ENCODE data around the gene USP49.
A peak's percentile ranks its signal among the peaks of the same experiment; 100 is the strongest.

Gene USP49

GRCh38 chr6:41757271-41757670 is 137.9 kb downstream of the USP49 start:
- Mint-ChIP-seq H3K4me3 (no peak overlapping the region), H3K27ac (no peak overlapping the region), H3K4me1 (no peaks in the 10 kb centered on the region), H3K27me3 (peaks cover 15% of the 10 kb centered on the region), H3K36me3 (no peaks in the 10 kb centered on the region), H3K9me3 (no peaks in the 10 kb centered on the region)
- ATAC-seq = no peak

DNA sequence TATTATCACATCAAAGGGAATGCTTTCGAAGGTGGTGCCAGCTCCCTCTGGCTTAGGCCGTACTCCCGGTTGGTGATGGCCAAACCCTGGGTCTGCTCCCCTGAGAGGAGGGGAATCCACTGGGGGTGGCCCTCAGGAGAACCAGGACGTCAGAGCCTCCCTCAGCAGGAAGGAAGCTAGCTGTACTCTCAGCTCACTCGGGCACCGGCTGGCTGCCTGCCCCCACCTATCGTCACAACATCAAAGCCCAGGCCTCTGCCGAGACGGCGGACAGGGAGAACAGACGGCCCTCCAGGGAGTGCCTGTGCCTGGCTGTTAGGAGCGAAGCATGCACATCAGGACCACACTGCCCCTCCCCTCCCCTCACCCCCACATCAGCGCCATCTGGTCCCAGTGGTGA is 138.8 kb downstream of the USP49 start:
- H3K4me3 Mint-ChIP-seq = no peak overlapping the region
- H3K27me3 Mint-ChIP-seq = peaks cover 15% of the 10 kb centered on the region
- no peaks in the 10 kb centered on the region for H3K36me3 Mint-ChIP-seq
- H3K27ac Mint-ChIP-seq = no peak overlapping the region
- H3K9me3 Mint-ChIP-seq = no peaks in the 10 kb centered on the region
- no peaks in the 10 kb centered on the region for H3K4me1 Mint-ChIP-seq
- ATAC-seq = peak; percentile 32

DNA sequence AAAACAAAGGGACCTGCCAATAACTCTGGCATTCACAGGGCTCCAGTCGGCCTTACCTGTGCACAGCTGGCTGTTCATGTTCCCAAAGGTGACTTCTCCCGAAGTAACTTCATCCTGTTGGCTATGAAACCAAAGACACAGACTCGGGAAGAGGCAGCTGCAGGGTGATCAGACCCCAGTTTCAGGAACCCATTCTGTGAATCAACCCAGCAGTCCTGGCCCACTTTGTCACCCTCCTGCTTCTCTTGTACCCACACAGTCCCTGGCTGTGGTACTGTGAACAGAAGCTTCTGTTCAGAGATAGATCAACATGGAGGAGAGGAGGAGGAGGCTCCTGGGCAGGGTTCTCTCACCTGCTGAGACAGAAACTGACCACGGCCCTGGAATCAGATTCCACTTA is 139.3 kb downstream of the USP49 start:
- Mint-ChIP-seq H3K27me3 (peaks cover 15% of the 10 kb centered on the region), H3K4me1 (no peaks in the 10 kb centered on the region), H3K4me3 (no peak overlapping the region), H3K9me3 (no peaks in the 10 kb centered on the region), H3K27ac (no peak overlapping the region), H3K36me3 (no peaks in the 10 kb centered on the region)
- no peak for ATAC-seq

DNA sequence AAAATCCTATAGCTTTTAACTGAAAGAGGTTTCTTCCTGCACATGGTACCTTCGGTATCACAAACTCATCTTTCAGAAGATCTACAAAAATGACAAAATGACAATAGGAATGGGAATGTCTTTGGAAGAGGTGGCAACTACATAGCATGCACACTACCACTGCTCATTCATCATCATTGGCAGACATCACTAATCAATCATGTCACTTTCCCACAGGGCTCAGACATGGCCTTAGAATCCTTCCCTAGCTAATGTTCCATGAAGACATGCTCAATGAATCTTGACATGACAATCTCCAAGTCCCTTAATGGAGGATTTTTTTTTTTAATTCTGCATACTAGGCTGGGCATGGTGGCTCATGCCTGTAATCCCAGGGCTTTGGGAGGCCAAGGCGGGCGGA is 144.8 kb downstream of the USP49 start:
- Mint-ChIP-seq H3K4me1 (no peaks in the 10 kb centered on the region), H3K27ac (no peak overlapping the region), H3K27me3 (peaks cover 12% of the 10 kb centered on the region), H3K36me3 (no peaks in the 10 kb centered on the region), H3K4me3 (no peak overlapping the region), H3K9me3 (no peaks in the 10 kb centered on the region)
- ATAC-seq = no peak

GRCh38 chr6:41748542-41748941 is 146.6 kb downstream of the USP49 start:
- Mint-ChIP-seq H3K36me3 (no peaks in the 10 kb centered on the region), H3K4me3 (no peak overlapping the region), H3K27ac (no peak overlapping the region), H3K4me1 (no peaks in the 10 kb centered on the region), H3K27me3 (peaks cover 12% of the 10 kb centered on the region), H3K9me3 (no peaks in the 10 kb centered on the region)
- ATAC-seq = no peak

DNA sequence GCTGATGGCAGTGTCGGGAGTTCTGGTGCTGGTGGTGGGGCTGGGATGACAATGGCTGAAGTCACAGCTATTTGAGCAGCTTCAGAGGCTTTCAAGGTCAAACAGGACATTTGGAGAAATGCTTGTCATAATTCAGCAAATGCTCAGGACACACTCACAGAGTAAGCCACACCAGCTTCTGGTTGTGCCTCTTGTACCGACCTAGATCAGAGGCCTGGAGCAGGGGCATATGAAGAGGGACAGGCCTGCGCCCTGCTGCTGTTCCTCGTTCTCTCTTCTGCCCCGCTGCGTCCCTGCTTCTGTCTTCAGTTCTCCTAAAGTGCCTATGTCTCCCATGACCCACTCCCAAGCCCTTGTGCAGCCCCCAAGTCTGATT is 147.1 kb downstream of the USP49 start:
- no peak overlapping the region for H3K4me3 Mint-ChIP-seq
- ATAC-seq = no peak
- H3K27ac Mint-ChIP-seq = no peak overlapping the region
- no peaks in the 10 kb centered on the region for H3K36me3 Mint-ChIP-seq
- H3K4me1 Mint-ChIP-seq = no peaks in the 10 kb centered on the region
- peaks cover 12% of the 10 kb centered on the region for H3K27me3 Mint-ChIP-seq
- no peaks in the 10 kb centered on the region for H3K9me3 Mint-ChIP-seq

GRCh38 chr6:41747256-41748101 is 147.7 kb downstream of the USP49 start, which contains the start of gene PGC:
PGC (minus strand) TSS chr6:41747397; CDS start chr6:41747334, 63 bp downstream.
- no peak for ATAC-seq
- H3K4me1 Mint-ChIP-seq = no peaks in the 10 kb centered on the region
- H3K9me3 Mint-ChIP-seq = no peaks in the 10 kb centered on the region
- no peaks in the 10 kb centered on the region for H3K36me3 Mint-ChIP-seq
- no peak within 1 kb of the TSS for H3K27ac Mint-ChIP-seq
- H3K27me3 Mint-ChIP-seq = peaks cover 12% of the 10 kb centered on the region
- H3K4me3 Mint-ChIP-seq = no peak within 1 kb of the TSS

DNA sequence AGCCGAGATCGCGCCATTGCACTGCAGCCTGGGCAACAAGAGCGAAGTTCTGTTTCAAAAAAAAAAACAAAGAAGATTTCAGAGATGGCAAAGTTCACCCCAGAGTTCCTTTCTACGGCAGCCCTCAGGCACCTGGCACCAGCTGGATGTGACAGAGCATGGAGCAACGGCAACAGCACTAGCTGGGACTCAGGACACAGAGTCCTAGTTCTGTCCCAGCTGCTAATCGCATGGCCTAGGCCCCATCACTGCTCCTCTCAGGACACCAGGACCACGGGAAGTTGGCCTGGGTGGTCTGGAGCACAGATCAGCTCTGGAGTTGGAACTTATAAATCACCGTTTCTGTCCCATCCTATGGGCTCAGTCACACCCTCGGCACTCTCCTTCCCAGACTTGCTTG is 149.1 kb downstream of the USP49 start:
- ATAC-seq = no peak
- Mint-ChIP-seq H3K36me3 (no peaks in the 10 kb centered on the region), H3K9me3 (no peaks in the 10 kb centered on the region), H3K4me1 (no peaks in the 10 kb centered on the region), H3K4me3 (no peak overlapping the region), H3K27ac (no peak overlapping the region), H3K27me3 (peaks cover 12% of the 10 kb centered on the region)

- ATAC-seq = no peak
- no peaks in the 10 kb centered on the region for H3K27me3 Mint-ChIP-seq
- no peaks in the 10 kb centered on the region for H3K9me3 Mint-ChIP-seq
- H3K4me1 Mint-ChIP-seq = no peaks in the 10 kb centered on the region
- H3K27ac Mint-ChIP-seq = no peak overlapping the region
- H3K4me3 Mint-ChIP-seq = no peak overlapping the region
- no peaks in the 10 kb centered on the region for H3K36me3 Mint-ChIP-seq
Measured at GRCh38 chr6:41744236-41744787, 150.9 kb downstream of the USP49 start.

DNA sequence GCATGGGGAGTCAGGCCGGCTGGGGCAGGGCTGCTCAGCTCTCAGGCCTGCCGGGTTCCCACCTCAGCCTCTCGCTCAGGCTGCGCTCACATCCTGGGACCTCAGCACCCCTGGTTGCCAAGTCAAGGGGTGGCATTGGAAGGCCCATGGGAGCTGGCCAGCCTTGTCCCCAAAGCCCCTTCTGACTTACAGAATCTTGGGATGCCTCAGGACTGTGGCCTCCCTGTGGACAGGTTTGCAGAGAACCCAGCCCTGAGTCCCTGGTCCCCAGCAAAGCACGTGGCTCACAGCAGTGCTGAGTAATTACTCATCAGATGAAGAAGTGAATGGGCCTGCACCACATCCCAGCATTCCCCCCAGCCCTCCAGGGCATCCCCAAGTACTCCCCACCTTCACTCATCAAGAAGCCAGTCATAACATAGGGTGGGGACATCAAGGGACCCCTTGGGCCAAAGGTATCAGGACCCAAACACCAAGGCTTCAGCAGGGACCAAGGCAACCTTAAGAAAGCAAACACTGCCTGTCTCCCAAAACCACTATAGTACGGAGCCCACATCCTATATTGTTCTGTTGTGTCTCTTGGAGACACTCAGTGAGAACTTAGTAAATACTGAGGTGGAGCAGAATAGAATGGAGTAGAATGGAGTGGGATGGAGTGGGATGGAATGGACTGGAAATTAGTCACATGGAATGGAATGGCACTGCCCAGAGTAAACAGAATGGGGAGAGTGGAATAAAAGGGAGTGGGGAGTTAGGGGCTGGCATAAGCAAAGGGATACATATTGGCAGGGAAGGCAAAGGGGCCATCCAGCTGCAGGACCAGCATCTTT is 151.6 kb downstream of the USP49 start:
- H3K27ac Mint-ChIP-seq = no peak overlapping the region
- H3K4me1 Mint-ChIP-seq = no peaks in the 10 kb centered on the region
- H3K4me3 Mint-ChIP-seq = no peak overlapping the region
- H3K36me3 Mint-ChIP-seq = no peaks in the 10 kb centered on the region
- no peaks in the 10 kb centered on the region for H3K9me3 Mint-ChIP-seq
- H3K27me3 Mint-ChIP-seq = no peaks in the 10 kb centered on the region
- ATAC-seq = no peak

GRCh38 chr6:41741625-41742490 is 153.3 kb downstream of the USP49 start:
- Mint-ChIP-seq H3K4me3 (no peak overlapping the region), H3K36me3 (no peaks in the 10 kb centered on the region), H3K27ac (no peak overlapping the region), H3K27me3 (no peaks in the 10 kb centered on the region), H3K4me1 (no peaks in the 10 kb centered on the region), H3K9me3 (no peaks in the 10 kb centered on the region)
- ATAC-seq = no peak

- Mint-ChIP-seq H3K27ac (no peak overlapping the region), H3K9me3 (no peaks in the 10 kb centered on the region), H3K4me3 (no peak overlapping the region), H3K27me3 (no peaks in the 10 kb centered on the region), H3K4me1 (peaks cover 8% of the 10 kb centered on the region), H3K36me3 (no peaks in the 10 kb centered on the region)
- no peak for ATAC-seq
Measured at GRCh38 chr6:41740366-41741162, 154.6 kb downstream of the USP49 start.
